Coronary artery (tissue), 2 donors: ENCODE results near the gene BSDC1.
A peak's percentile ranks its signal among the peaks of the same experiment; 100 is the strongest.

Source experiments
- DNase-seq: peaks from one replicate; pipeline ENCODE4 v3.0.0-alpha.2; 2017; ENCODE audit warnings: low spot score
- H3K27ac ChIP-seq, 2 donors: fragments of 200-600 bp; sonication (generic); one replicate each; pipeline ENCODE4 v1.5.1; 2016 to 2019
- H3K4me3 ChIP-seq: fragments of 200-600 bp; sonication (generic); 2 replicates; pipeline ENCODE4 v1.5.1; 2016; ENCODE audit warnings: mild to moderate bottlenecking, moderate library complexity
- TF ChIP-seq, protein P1 (sequence below): fragments of 200-600 bp; sonication (generic); IDR thresholded peaks from one replicate; pipeline ENCODE4 v1.5.1; 2019; ENCODE audit warnings: antibody characterized with exemption

The BSDC1 gene

DNA sequence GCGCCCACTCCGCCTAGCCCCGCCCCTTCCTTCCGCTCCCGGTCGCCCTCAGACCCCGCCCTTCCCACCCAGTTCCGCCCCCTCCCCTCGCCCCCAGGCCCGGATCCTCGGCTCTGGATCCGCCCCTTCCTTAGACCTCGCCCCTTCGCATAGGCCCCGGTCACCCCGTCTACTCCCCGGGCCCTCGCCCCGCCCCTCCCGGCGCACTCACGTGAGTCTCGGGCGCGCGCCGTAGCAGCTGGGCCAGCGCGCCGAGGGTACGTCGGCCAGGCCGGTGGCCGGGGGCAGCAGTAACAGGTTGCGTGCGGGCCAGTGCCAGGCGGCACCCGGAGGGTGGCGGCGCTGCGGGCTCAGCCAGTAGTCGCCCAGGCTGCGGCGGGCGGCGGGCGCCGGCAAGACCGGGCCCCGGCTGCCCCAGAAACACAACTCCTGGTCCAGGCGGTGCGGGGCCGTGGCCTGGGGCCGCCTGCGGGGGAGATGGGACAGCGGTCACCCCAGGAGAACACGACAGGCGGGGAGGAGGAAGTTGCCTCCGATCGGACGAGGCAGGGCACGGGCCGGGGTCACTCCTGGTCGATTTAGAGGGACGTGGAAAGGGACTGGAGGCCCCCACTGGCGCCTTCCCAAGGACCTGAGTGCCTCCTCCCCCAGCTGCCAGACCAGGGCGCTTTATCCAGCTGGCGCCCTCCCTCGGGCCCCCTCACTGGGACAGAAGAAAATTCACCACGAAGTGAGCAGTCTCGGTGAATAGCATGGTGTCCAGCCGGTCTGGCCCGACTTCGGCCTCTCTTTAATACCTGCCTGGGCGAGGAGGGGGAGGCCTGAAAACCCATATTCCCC, 42.6 kb downstream of the BSDC1 start:
- TF ChIP-seq, protein P1, sequence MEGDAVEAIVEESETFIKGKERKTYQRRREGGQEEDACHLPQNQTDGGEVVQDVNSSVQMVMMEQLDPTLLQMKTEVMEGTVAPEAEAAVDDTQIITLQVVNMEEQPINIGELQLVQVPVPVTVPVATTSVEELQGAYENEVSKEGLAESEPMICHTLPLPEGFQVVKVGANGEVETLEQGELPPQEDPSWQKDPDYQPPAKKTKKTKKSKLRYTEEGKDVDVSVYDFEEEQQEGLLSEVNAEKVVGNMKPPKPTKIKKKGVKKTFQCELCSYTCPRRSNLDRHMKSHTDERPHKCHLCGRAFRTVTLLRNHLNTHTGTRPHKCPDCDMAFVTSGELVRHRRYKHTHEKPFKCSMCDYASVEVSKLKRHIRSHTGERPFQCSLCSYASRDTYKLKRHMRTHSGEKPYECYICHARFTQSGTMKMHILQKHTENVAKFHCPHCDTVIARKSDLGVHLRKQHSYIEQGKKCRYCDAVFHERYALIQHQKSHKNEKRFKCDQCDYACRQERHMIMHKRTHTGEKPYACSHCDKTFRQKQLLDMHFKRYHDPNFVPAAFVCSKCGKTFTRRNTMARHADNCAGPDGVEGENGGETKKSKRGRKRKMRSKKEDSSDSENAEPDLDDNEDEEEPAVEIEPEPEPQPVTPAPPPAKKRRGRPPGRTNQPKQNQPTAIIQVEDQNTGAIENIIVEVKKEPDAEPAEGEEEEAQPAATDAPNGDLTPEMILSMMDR: peak; percentile 6
- H3K27ac ChIP-seq: peak overlapping the region; percentile 94 to 97
- peak overlapping the region; percentile 95 for H3K4me3 ChIP-seq
- DNase-seq: peak; percentile 93

DNA sequence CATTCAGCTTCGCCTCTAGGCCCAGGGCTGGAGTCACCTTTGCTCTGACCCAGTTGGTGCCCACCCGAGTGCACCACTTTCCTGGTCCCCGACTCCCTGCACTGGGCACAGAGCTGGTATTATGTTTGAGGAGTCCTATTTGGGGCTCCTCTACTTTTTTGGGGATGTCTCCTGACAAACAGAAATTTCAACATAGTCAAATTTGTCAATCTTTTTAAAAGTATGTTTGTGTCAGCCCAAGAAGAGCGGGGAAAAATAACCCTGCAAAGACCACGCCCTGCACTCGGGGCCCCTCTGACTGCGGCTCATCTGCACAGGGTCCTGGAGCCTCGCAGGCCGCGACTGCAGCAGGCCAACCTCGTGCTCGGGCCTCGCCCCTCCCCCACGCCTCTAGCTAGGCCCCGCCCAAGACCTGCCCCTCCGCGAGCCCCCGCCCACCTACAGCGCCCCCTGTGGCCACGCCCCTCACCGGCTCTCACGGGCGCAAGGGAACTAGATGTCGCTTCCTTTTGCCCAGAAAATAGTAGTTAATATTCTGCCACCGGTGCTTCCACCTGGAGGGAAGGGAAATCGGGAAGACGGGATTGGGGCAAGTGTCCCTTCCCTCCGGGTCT, 43.3 kb downstream of the BSDC1 start:
- Histone ChIP-seq H3K4me3 (peak overlapping the region; percentile 95), H3K27ac (peak overlapping the region; percentile 94 to 97)
- TF ChIP-seq, protein P1: peak; percentile 54
- DNase-seq: peak; percentile 85

DNA sequence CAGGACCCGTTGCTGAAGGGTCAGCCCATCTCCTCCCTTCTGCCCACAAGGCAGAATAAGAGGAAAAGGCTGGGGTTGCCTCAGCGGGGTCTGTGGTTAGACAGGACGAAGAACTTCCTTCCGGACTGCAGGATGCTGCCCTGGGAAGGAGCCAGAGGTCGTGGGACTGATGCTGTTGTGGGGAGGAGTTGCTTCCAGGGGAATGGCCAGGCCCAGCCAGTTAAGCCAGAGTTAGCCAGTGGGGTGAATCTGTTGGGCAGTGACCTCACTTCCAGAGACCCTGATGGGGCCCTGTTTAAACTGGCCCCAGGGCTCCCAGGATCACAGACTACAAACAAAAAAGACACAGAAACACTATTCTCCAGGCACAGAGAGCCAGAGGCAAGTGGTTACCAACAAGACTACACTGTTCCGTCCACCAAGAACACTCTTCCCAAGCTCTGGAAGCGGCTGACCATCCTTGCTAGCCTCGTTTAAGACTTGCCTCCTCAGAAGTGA, 45.0 kb downstream of the BSDC1 start:
- no peak for DNase-seq

DNA sequence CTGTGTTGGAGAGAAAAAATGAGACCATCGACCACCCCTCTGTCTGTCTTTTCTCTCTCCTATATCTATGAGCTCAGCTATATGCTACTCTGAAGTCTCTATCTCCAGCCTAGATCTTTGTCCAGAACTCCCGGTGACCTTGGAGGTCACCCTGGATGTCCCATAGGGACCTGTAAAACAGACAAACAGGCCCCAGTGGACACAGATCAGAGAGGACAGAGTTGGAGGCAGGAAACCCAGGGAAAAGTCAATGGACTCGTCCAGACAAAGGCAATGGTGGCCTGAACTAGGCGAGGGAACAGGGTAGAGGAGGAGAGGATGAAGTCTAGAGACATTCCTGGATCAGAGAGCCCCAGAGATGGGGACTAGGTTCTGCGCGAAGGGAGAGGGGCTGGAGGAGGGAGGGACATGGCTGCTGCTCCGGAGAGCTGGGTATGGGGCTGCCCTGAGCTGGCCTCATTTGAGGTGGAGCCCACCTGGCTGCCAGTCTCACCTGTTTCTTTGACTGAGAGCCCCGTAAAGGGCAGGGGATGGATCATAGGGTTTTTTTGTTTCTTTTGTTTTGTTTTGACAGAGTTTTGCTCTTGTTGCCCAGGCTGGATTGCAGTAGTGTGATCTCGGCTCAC, 47.6 kb downstream of the BSDC1 start:
- TF ChIP-seq, protein P1: no peak
- H3K27ac ChIP-seq: no peak overlapping the region
- no peak for DNase-seq
- H3K4me3 ChIP-seq: no peak overlapping the region

More for the DNA sequence above, 45.0 kb downstream of the BSDC1 start:
- no peak overlapping the region for H3K4me3 ChIP-seq
- H3K27ac ChIP-seq: peak overlapping the region in 1 of 2 donors; percentile 12
- TF ChIP-seq, protein P1: no peak

DNA sequence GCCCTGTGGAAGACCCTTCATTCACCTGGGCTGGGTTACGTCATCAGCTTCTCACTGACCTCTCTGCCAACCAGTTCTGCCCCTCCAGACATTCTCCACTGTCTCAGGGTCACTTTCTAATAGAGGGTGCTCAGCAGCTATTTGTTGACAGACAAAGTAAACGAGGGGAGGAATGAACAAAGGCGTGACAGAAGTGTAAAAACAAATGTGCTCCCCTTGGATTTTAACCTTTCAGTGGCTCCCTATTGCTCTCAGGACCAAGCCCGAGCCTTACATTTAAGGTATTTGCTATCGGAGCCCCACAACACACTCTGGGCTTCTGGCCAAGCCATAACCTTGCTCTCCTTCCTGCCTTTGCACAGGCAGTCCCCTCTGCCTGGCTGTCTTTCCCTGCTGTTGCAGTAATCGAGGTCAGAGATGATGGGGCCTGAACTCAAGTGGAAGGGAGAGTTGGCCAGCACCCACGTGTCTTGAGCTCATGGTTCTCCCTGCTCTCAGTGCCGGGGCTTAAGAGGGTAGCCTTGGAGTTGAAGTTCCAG, 48.9 kb downstream of the BSDC1 start:
- no peak for DNase-seq
- Histone ChIP-seq H3K4me3 (no peak overlapping the region), H3K27ac (no peak overlapping the region)
- TF ChIP-seq, protein P1: no peak

DNA sequence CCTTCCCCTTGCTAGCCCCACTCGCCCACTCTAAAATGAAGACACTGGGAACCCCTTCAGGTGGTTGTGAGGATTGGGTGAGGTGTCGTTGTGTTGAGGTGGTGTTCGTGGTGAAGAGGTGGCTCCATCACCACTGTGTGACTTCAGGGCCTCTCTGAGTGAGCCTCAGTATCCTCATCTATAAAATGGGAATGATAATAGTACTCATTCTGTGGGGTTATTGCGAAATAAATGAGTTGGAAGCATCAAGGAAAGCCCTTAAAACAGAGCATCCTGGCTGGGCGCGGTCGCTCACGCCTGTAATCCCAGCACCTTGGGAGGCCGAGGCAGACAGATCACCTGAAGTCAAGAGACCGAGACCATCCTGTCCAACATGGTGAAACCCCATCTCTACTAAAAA, 51.5 kb downstream of the BSDC1 start:
- no peak overlapping the region for H3K4me3 ChIP-seq
- no peak overlapping the region for H3K27ac ChIP-seq
- no peak for DNase-seq
- TF ChIP-seq, protein P1: no peak
